CD4-positive, CD25-positive, alpha-beta regulatory T cell (primary cell): ENCODE results near the gene POU4F2. TPM values are rescaled to one million over a fixed set of nuclear protein-coding genes. Genes with fewer than 3 reads are reported as not detected.

Source experiments
- ATAC-seq, 2 donors: fragments of 150-1000 bp; cut with Tn5 transposase; one replicate each; pipeline ENCODE4 v1.10.0; 2021; ENCODE audit warnings: low read depth in 2 of 2, moderate number of reproducible peaks in 2 of 2, moderate library complexity in 1 of 2
- DNase-seq, 3 donors: peaks; one replicate each; pipeline versions ENCODE4 v3.0.0 to v3.0.0-alpha.2; 2012 to 2022; ENCODE audit warnings: mixed read lengths in 1 of 3
- H3K27ac ChIP-seq: one replicate; pipeline ENCODE4 v1.7.0; 2013; ENCODE audit warnings: mild to moderate bottlenecking, low read length; ENCODE audit not compliant: insufficient read depth, poor library complexity, severe bottlenecking
- H3K27me3 ChIP-seq: one replicate; pipeline ENCODE4 v1.7.0; 2013; ENCODE audit warnings: low read length; ENCODE audit not compliant: control insufficient read depth, insufficient read depth
- H3K36me3 ChIP-seq: one replicate; pipeline ENCODE4 v1.7.0; 2013; ENCODE audit warnings: mild to moderate bottlenecking, low read length, moderate library complexity; ENCODE audit not compliant: control insufficient read depth, insufficient read depth
- H3K4me1 ChIP-seq: 2 replicates; pipeline ENCODE4 v1.7.0; 2013; ENCODE audit warnings: mild to moderate bottlenecking, low read length; ENCODE audit not compliant: insufficient read depth, control insufficient read depth, poor library complexity, severe bottlenecking
- H3K4me3 ChIP-seq: one replicate; pipeline ENCODE4 v1.7.0; 2013; ENCODE audit warnings: low read depth, mild to moderate bottlenecking, low read length, moderate library complexity
- H3K9me3 ChIP-seq, 2 experiments: 1 replicate in 1 of 2; 2 replicates in 1 of 2; pipeline ENCODE4 v1.7.0; 2013; ENCODE audit warnings: low read length in 2 of 2, mild to moderate bottlenecking in 1 of 2, moderate library complexity in 1 of 2; ENCODE audit not compliant: control insufficient read depth in 2 of 2
- H3K27ac Mint-ChIP-seq, 3 donors: one replicate each; pipeline ENCODE4 v1.8.0; 2020 to 2022; ENCODE audit warnings: mild to moderate bottlenecking in 3 of 3, mixed read lengths in 3 of 3, moderate library complexity in 2 of 3
- H3K27me3 Mint-ChIP-seq: one replicate; pipeline ENCODE4 v1.8.0; 2022; ENCODE audit warnings: mild to moderate bottlenecking, mixed read lengths
- H3K36me3 Mint-ChIP-seq: one replicate; pipeline ENCODE4 v1.8.0; 2020; ENCODE audit warnings: mixed read lengths
- H3K4me1 Mint-ChIP-seq, 4 donors: one replicate each; pipeline ENCODE4 v1.8.0; 2020 to 2022; ENCODE audit warnings: mixed read lengths in 4 of 4, mild to moderate bottlenecking in 1 of 4
- H3K4me3 Mint-ChIP-seq, 4 donors: one replicate each; pipeline ENCODE4 v1.8.0; 2020 to 2022; ENCODE audit warnings: mild to moderate bottlenecking in 4 of 4, mixed read lengths in 4 of 4, moderate library complexity in 3 of 4
- H3K9me3 Mint-ChIP-seq, 7 donors: one replicate each; pipeline ENCODE4 v1.8.0; 2020 to 2022; ENCODE audit warnings: mixed read lengths in 7 of 7, mild to moderate bottlenecking in 3 of 7, moderate library complexity in 2 of 7
- polyA plus RNA-seq, 4 donors: library from polyadenylated mRNA; unstranded; fragments of 300-500 nt; fragmentation: Illumina TruSeq; gene quantifications; one replicate each; pipeline ENCODE4 v1.2.3, GENCODE V29; 2021
- total RNA-seq: library from RNA; stranded (reverse); gene quantifications from one replicate; pipeline ENCODE4 v1.2.3, GENCODE V29; 2022

The POU4F2 gene
- total and polyA plus RNA-seq, 5 donors from 2014 or later, result not detected

GRCh38 chr4:146638333-146638785, 334 bp upstream of the POU4F2 start:
- H3K4me3 ChIP-seq, result no peak overlapping the region
- H3K27ac ChIP-seq, result no peak overlapping the region
- no peaks in the 10 kb centered on the region for H3K36me3 Mint-ChIP-seq
- H3K9me3 ChIP-seq, result peaks cover 0 to 12% of the 10 kb centered on the region in 2 experiments
- peaks cover 0 to 10% (median 4%) of the 10 kb centered on the region in 7 donors for H3K9me3 Mint-ChIP-seq
- peaks cover 87% of the 10 kb centered on the region for H3K27me3 Mint-ChIP-seq
- DNase-seq (no peak), ATAC-seq (no peak)
- peak overlapping the region in 3 of 4 donors; percentile 38 to 51 (median 44) for H3K4me3 Mint-ChIP-seq
- peaks cover 10% of the 10 kb centered on the region for H3K4me1 ChIP-seq
- H3K27ac Mint-ChIP-seq, result no peak overlapping the region
- H3K4me1 Mint-ChIP-seq, result peaks cover 0 to 27% (median 3%) of the 10 kb centered on the region in 4 donors
- H3K36me3 ChIP-seq, result no peaks in the 10 kb centered on the region
- H3K27me3 ChIP-seq, result peaks cover 54% of the 10 kb centered on the region

GRCh38 chr4:146639506-146639932, 826 bp downstream of the POU4F2 start:
- peaks cover 0 to 12% of the 10 kb centered on the region in 2 experiments for H3K9me3 ChIP-seq
- peaks cover 0 to 10% (median 5%) of the 10 kb centered on the region in 7 donors for H3K9me3 Mint-ChIP-seq
- ATAC-seq (no peak), DNase-seq (no peak)
- no peak overlapping the region for H3K27ac Mint-ChIP-seq
- H3K4me3 Mint-ChIP-seq, result peak overlapping the region in 2 of 4 donors; percentile 42 to 71
- no peaks in the 10 kb centered on the region for H3K36me3 ChIP-seq
- H3K4me3 ChIP-seq, result peak overlapping the region; percentile 26
- H3K4me1 ChIP-seq, result peaks cover 10% of the 10 kb centered on the region
- H3K27me3 ChIP-seq, result peaks cover 53% of the 10 kb centered on the region
- H3K36me3 Mint-ChIP-seq, result no peaks in the 10 kb centered on the region
- no peak overlapping the region for H3K27ac ChIP-seq
- H3K4me1 Mint-ChIP-seq, result peaks cover 0 to 27% (median 3%) of the 10 kb centered on the region in 4 donors
- peaks cover 89% of the 10 kb centered on the region for H3K27me3 Mint-ChIP-seq

- Histone ChIP-seq H3K36me3 (no peaks in the 10 kb centered on the region), H3K4me3 (no peak overlapping the region), H3K27me3 (peaks cover 50% of the 10 kb centered on the region), H3K9me3 (peaks cover 0 to 10% of the 10 kb centered on the region in 2 experiments), H3K27ac (no peak overlapping the region), H3K4me1 (peaks cover 10% of the 10 kb centered on the region)
- Mint-ChIP-seq H3K9me3 (peaks cover 0 to 10% (median 5%) of the 10 kb centered on the region in 7 donors), H3K27me3 (peaks cover 89% of the 10 kb centered on the region), H3K4me3 (peak overlapping the region in 1 of 4 donors; percentile 42), H3K36me3 (no peaks in the 10 kb centered on the region), H3K4me1 (peaks cover 0 to 27% (median 3%) of the 10 kb centered on the region in 4 donors), H3K27ac (no peak overlapping the region)
- DNase-seq, result no peak
- ATAC-seq, result no peak
Observed at GRCh38 chr4:146640021-146640464, 1.4 kb downstream of the POU4F2 start.

GRCh38 chr4:146640465-146641061, 1.9 kb downstream of the POU4F2 start:
- Mint-ChIP-seq H3K9me3 (peaks cover 0 to 9% (median 5%) of the 10 kb centered on the region in 7 donors), H3K4me1 (peaks cover 0 to 27% (median 2%) of the 10 kb centered on the region in 4 donors), H3K36me3 (no peaks in the 10 kb centered on the region), H3K27ac (no peak overlapping the region), H3K4me3 (peak overlapping the region in 1 of 4 donors; percentile 27), H3K27me3 (peaks cover 86% of the 10 kb centered on the region)
- Histone ChIP-seq H3K36me3 (no peaks in the 10 kb centered on the region), H3K4me3 (no peak overlapping the region), H3K4me1 (peaks cover 10% of the 10 kb centered on the region), H3K27me3 (peaks cover 48% of the 10 kb centered on the region), H3K9me3 (peaks cover 0 to 10% of the 10 kb centered on the region in 2 experiments), H3K27ac (no peak overlapping the region)
- ATAC-seq (no peak), DNase-seq (no peak)

GRCh38 chr4:146641762-146642161, 3.1 kb downstream of the POU4F2 start:
- Histone ChIP-seq H3K27ac (no peak overlapping the region), H3K9me3 (peaks cover 0 to 7% of the 10 kb centered on the region in 2 experiments), H3K36me3 (no peaks in the 10 kb centered on the region), H3K4me3 (no peak overlapping the region), H3K4me1 (peaks cover 10% of the 10 kb centered on the region), H3K27me3 (peaks cover 37% of the 10 kb centered on the region)
- ATAC-seq (no peak), DNase-seq (no peak)
- Mint-ChIP-seq H3K36me3 (no peaks in the 10 kb centered on the region), H3K27ac (no peak overlapping the region), H3K9me3 (peaks cover 0 to 9% (median 5%) of the 10 kb centered on the region in 7 donors), H3K4me1 (peaks cover 0 to 27% (median 1%) of the 10 kb centered on the region in 4 donors), H3K27me3 (peaks cover 84% of the 10 kb centered on the region), H3K4me3 (no peak overlapping the region)

GRCh38 chr4:146643812-146644401, 5.2 kb downstream of the POU4F2 start:
- peaks cover 0 to 7% (median 4%) of the 10 kb centered on the region in 7 donors for H3K9me3 Mint-ChIP-seq
- ATAC-seq (no peak), DNase-seq (no peak)
- Histone ChIP-seq H3K4me3 (no peak overlapping the region), H3K9me3 (peaks cover 0 to 7% of the 10 kb centered on the region in 2 experiments), H3K36me3 (no peaks in the 10 kb centered on the region), H3K27ac (no peak overlapping the region), H3K4me1 (peaks cover 2% of the 10 kb centered on the region), H3K27me3 (peaks cover 36% of the 10 kb centered on the region)
- no peak overlapping the region for H3K27ac Mint-ChIP-seq
- H3K36me3 Mint-ChIP-seq, result no peaks in the 10 kb centered on the region
- H3K27me3 Mint-ChIP-seq, result peaks cover 78% of the 10 kb centered on the region
- no peak overlapping the region for H3K4me3 Mint-ChIP-seq
- peaks cover 0 to 18% (median 1%) of the 10 kb centered on the region in 4 donors for H3K4me1 Mint-ChIP-seq

- peaks cover 0 to 7% of the 10 kb centered on the region in 2 experiments for H3K9me3 ChIP-seq
- H3K27me3 ChIP-seq, result peaks cover 45% of the 10 kb centered on the region
- H3K36me3 ChIP-seq, result no peaks in the 10 kb centered on the region
- no peak overlapping the region for H3K4me3 Mint-ChIP-seq
- peaks cover 0 to 7% (median 4%) of the 10 kb centered on the region in 7 donors for H3K9me3 Mint-ChIP-seq
- no peak for DNase-seq
- no peak overlapping the region for H3K27ac ChIP-seq
- no peaks in the 10 kb centered on the region for H3K36me3 Mint-ChIP-seq
- no peak overlapping the region for H3K27ac Mint-ChIP-seq
- H3K4me1 Mint-ChIP-seq, result peaks cover 0 to 6% (median 0%) of the 10 kb centered on the region in 4 donors
- no peak overlapping the region for H3K4me3 ChIP-seq
- peaks cover 74% of the 10 kb centered on the region for H3K27me3 Mint-ChIP-seq
- no peak for ATAC-seq
- no peaks in the 10 kb centered on the region for H3K4me1 ChIP-seq
Observed at GRCh38 chr4:146645921-146646320, 7.2 kb downstream of the POU4F2 start.
